GM23338 (cell line): ENCODE measurements around the gene TFF1.

Experiments
- EZH2 ChIP-seq: fragments of 200-600 bp; sonication (generic); IDR thresholded peaks from one replicate; pipeline ENCODE4 v1.8.0; 2017; ENCODE audit warnings: antibody characterized with exemption, mild to moderate bottlenecking, low read depth; ENCODE audit not compliant: unreplicated experiment
- EZH2phosphoT487 ChIP-seq: fragments of 200-600 bp; sonication (generic); IDR thresholded peaks from one replicate; pipeline ENCODE4 v1.8.1; 2018; ENCODE audit warnings: antibody characterized with exemption; ENCODE audit not compliant: unreplicated experiment
- JUNB ChIP-seq: IDR thresholded peaks from one replicate; pipeline ENCODE4 v1.6.1; 2016; ENCODE audit warnings: antibody characterized with exemption; ENCODE audit not compliant: unreplicated experiment
- POLR2AphosphoS5 ChIP-seq: IDR thresholded peaks from 2 replicates; pipeline ENCODE4 v1.6.1; 2016; ENCODE audit warnings: antibody characterized with exemption, low read depth
- STAT1 ChIP-seq: IDR thresholded peaks from one replicate; pipeline ENCODE4 v1.6.1; 2016; ENCODE audit warnings: antibody characterized with exemption; ENCODE audit not compliant: unreplicated experiment
- ZNF114 ChIP-seq: fragments of 250-450 bp; sonication (Bioruptor Pico); IDR thresholded peaks from 2 replicates; pipeline ENCODE4 v1.5.0; 2020; ENCODE audit warnings: mild to moderate bottlenecking, moderate library complexity
- TF ChIP-seq, protein P1 (sequence below), 2 experiments: fragments of 200-600 bp in 1 of 2; sonication (generic) in 1 of 2; conservative IDR thresholded peaks; 2 replicates each; pipeline versions ENCODE4 v1.5.1 to v1.6.1; 2016 to 2017; ENCODE audit warnings: antibody characterized with exemption in 2 of 2, low read depth in 2 of 2, mild to moderate bottlenecking in 2 of 2, moderate library complexity in 1 of 2
- TF ChIP-seq, protein P2 (sequence below): IDR thresholded peaks from one replicate; pipeline ENCODE4 v1.6.1; 2018; ENCODE audit warnings: antibody characterized with exemption; ENCODE audit not compliant: unreplicated experiment

DNA sequence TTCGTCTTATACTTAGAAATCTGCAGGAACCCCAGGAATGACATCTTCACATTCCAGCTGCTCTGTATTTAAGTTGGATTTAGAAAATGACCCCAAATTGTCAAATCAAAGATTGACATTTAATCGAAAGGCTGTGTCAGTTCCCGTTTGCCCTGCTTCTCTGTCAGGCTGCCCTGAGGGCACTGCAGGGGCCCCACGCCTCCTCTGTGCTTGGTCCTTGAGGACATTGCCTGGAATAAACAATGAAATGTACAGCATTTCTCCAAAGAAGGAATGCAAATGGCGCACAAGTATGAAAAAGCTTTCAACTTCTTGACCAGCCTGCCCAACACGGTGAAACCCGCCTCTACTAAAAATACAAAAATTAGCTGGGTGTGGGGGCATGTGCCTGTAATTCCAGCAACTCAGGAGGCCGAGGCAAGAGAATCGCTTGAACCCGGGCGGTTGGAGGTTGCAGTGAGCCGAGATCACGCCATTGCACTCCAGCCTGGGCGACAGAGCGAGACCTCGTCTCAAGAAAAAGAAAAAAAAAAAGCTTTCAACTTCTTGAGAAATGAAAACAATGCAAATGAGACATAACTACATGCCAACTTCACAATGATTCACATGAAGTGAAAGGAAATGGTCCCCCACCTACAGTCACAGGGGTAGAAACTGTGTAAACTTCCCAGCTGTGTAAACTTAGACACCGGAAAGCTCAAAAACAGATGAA, 26.6 kb upstream of the TFF1 start:
- TF ChIP-seq, protein P1, sequence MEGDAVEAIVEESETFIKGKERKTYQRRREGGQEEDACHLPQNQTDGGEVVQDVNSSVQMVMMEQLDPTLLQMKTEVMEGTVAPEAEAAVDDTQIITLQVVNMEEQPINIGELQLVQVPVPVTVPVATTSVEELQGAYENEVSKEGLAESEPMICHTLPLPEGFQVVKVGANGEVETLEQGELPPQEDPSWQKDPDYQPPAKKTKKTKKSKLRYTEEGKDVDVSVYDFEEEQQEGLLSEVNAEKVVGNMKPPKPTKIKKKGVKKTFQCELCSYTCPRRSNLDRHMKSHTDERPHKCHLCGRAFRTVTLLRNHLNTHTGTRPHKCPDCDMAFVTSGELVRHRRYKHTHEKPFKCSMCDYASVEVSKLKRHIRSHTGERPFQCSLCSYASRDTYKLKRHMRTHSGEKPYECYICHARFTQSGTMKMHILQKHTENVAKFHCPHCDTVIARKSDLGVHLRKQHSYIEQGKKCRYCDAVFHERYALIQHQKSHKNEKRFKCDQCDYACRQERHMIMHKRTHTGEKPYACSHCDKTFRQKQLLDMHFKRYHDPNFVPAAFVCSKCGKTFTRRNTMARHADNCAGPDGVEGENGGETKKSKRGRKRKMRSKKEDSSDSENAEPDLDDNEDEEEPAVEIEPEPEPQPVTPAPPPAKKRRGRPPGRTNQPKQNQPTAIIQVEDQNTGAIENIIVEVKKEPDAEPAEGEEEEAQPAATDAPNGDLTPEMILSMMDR (conservative IDR thresholded peaks at IDR 0.05; ENCODE audit: low read depth in 2 of 2), result no peak
- TF ChIP-seq JUNB, result no peak
- no peak for TF ChIP-seq ZNF114
- TF ChIP-seq, protein P2, sequence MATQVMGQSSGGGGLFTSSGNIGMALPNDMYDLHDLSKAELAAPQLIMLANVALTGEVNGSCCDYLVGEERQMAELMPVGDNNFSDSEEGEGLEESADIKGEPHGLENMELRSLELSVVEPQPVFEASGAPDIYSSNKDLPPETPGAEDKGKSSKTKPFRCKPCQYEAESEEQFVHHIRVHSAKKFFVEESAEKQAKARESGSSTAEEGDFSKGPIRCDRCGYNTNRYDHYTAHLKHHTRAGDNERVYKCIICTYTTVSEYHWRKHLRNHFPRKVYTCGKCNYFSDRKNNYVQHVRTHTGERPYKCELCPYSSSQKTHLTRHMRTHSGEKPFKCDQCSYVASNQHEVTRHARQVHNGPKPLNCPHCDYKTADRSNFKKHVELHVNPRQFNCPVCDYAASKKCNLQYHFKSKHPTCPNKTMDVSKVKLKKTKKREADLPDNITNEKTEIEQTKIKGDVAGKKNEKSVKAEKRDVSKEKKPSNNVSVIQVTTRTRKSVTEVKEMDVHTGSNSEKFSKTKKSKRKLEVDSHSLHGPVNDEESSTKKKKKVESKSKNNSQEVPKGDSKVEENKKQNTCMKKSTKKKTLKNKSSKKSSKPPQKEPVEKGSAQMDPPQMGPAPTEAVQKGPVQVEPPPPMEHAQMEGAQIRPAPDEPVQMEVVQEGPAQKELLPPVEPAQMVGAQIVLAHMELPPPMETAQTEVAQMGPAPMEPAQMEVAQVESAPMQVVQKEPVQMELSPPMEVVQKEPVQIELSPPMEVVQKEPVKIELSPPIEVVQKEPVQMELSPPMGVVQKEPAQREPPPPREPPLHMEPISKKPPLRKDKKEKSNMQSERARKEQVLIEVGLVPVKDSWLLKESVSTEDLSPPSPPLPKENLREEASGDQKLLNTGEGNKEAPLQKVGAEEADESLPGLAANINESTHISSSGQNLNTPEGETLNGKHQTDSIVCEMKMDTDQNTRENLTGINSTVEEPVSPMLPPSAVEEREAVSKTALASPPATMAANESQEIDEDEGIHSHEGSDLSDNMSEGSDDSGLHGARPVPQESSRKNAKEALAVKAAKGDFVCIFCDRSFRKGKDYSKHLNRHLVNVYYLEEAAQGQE, result no peak
- no peak for TF ChIP-seq POLR2AphosphoS5
- no peak for TF ChIP-seq EZH2
- no peak for TF ChIP-seq EZH2phosphoT487
- TF ChIP-seq STAT1, result no peak
